Measurements from ENCODE around the gene NOTCH4. TPM values are rescaled to one million over a fixed set of nuclear protein-coding genes. Genes with fewer than 3 reads are reported as not detected.

The NOTCH4 gene
- total and polyA plus RNA-seq, 9 of the 15 experiments (the other 6 are each of a cell fraction or from before 2014, with no cell fraction given): 0.24 to 4.3 (median 1.7) TPM

DNA sequence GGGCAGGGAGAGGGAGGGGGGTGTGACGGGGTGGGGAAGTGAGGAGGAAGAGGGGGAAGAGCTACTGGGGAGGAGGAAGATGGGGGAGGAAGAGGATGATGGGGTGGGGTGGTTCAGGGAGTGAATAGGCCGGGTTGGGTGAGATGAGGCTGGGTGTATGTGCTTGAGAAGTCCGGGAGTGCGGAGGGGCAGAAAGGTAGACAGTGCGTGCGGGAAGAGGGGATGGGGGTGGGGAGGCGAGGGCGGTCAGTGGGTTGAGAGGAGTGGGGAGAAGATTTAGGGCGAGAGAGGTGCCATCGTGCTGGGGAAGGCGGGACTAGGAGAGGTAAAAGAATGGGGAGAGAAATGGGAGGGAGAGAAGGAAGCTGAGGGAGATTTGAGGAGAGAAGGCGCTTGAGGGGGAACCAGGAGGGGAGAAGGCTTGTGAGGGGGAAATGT lies 30.9 kb upstream of the NOTCH4 start (continued):
- TF ChIP-seq SIX5 (IDR thresholded peaks at IDR 0.05; ENCODE audit: borderline replicate concordance in 1 of 2, insufficient read depth in 1 of 2, low read depth in 1 of 2, low read length in 2 of 2): no peak
- TF ChIP-seq ZNF584 (CRISPR knock-in tag; IDR thresholded peaks at IDR 0.05; ENCODE audit: low read depth): no peak
- no peak for TF ChIP-seq SP1 (CRISPR knock-in tag; IDR thresholded peaks at IDR 0.05)
- TF ChIP-seq ZNF184 (CRISPR knock-in tag; IDR thresholded peaks at IDR 0.05): no peak
- TF ChIP-seq BCOR (IDR thresholded peaks at IDR 0.05): 0 out of 2 replicates have a peak, but pooled peaks have one; percentile 8

DNA sequence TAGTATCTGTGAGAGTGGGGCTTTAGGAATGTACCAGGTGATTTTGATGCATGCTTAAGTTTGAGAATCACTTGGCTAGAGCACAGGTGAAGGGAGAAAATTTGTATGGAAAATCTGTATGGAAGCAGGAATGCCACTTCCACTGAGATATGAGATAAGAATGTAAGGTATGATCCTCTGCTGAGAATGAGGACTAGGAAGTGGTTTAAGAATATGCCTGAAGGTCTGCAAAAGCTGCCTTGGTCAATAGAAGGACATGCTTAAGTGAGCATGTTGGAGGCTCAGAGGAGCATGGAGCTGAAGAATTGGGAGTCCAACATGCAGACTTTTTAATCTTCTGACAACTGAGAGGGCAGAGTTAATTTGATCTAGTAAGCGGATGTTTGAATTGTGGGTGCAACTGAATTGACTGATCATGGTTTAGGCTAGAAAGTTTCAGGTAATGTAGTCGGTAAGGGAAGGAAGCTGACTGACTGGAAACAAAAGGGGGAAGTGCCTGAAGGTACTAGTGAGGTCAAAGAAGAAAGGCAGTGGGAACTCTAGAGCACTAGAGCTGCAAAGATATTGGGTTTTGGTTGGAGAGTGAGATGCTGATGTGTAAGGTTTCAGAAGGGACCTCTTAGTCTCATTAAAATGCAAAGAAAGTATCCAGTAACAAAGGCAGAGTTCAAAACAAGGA lies 28.6 kb upstream of the NOTCH4 start:
- FAIRE-seq (no peak), DNase-seq (ENCODE audit: extremely low read depth in 1 of 4, low spot score in 3 of 4) (no peak), ATAC-seq (no peak)
- H3K4me2 ChIP-seq (ENCODE audit: insufficient read depth, low read length): no peak overlapping the region
- no TSS peak for BruUV-seq (replicated peaks)
- TF ChIP-seq, protein P1, sequence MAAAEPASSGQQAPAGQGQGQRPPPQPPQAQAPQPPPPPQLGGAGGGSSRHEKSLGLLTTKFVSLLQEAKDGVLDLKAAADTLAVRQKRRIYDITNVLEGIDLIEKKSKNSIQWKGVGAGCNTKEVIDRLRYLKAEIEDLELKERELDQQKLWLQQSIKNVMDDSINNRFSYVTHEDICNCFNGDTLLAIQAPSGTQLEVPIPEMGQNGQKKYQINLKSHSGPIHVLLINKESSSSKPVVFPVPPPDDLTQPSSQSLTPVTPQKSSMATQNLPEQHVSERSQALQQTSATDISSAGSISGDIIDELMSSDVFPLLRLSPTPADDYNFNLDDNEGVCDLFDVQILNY (CRISPR knock-in tag; IDR thresholded peaks at IDR 0.05): no peak
- peak; percentile 81; the same call in 1 of the 2 replicates for TF ChIP-seq SPI1 (IDR thresholded peaks at IDR 0.05; ENCODE audit: borderline replicate concordance, low read depth, low read length)
- intact Hi-C loops (cut with micrococcal nuclease) (no loop called here), in situ Hi-C loops (cut with MboI) (no loop called here)
- 0 out of 2 replicates have a peak, but pooled peaks cover 4% of the 10 kb centered on the region for H3K9me3 ChIP-seq (replicated peaks; ENCODE audit: control insufficient read depth, insufficient read depth, low read depth, low read length)
- H3K4me1 ChIP-seq (replicated peaks in 1 of 2; ENCODE audit: control insufficient read depth in 2 of 2, insufficient read depth in 2 of 2, low read length in 2 of 2): peaks cover 6 to 10% of the 10 kb centered on the region in 2 experiments; a peak in 4 of 5 replicates
- H3K27ac ChIP-seq (ENCODE audit: extremely low read depth, low read depth, low read length): no peak overlapping the region
- no peaks in the 10 kb centered on the region for H3K79me2 ChIP-seq (ENCODE audit: control insufficient read depth, insufficient read depth, low read length)
- no peaks in the 10 kb centered on the region for H3K36me3 ChIP-seq (ENCODE audit: control insufficient read depth, insufficient read depth, low read length)
- H2AFZ ChIP-seq (ENCODE audit: low read depth, low read length): no peak overlapping the region
- no peaks in the 10 kb centered on the region for H4K20me1 ChIP-seq (replicated peaks; ENCODE audit: control insufficient read depth, insufficient read depth, low read length)
- no peaks in the 10 kb centered on the region for H3K9me1 ChIP-seq (ENCODE audit: control insufficient read depth, insufficient read depth, low read length)
- no peaks in the 10 kb centered on the region; a peak in 2 of 5 replicates for H3K27me3 ChIP-seq (ENCODE audit: control insufficient read depth in 2 of 2, insufficient read depth in 2 of 2, low read length in 2 of 2)
- ChIA-PET POLR2A (interaction anchor here (0.6 to 1.4 kb wide), 3 partner anchors 11 to 452 kb away, joined by 3 read pairs; no protein-coding TSS in a partner anchor), CTCF (ENCODE audit: low intra/inter-chr PET ratio) (no interaction called here)
- 0% methylated on average over 2 of the region's 2 CpGs for WGBS (ENCODE audit: insufficient coverage, low coverage, missing lambda C conversion rate)
- H3K4me3 ChIP-seq: no peak overlapping the region
- H3K9ac ChIP-seq (ENCODE audit: insufficient read depth in 1 of 2, low read depth in 2 of 2, low read length in 2 of 2): no peak overlapping the region

Measured in K562 (cell line).